Gastroesophageal sphincter (tissue), 3 donors: ENCODE results near the gene KCNN4.

Source experiments
- EP300 ChIP-seq: sonication (generic); formaldehyde crosslinking; IDR thresholded peaks from one replicate; pipeline ENCODE4 v1.6.1; 2017; ENCODE audit warnings: antibody characterized with exemption, mild to moderate bottlenecking
- POLR2A ChIP-seq, 2 donors: fragments of 450-650 bp; IDR thresholded peaks; one replicate each; pipeline ENCODE4 v1.6.1; 2017; ENCODE audit warnings: antibody characterized with exemption in 2 of 2, mild to moderate bottlenecking in 2 of 2, moderate library complexity in 1 of 2
- POLR2AphosphoS5 ChIP-seq: sonication (generic); formaldehyde crosslinking; IDR thresholded peaks from one replicate; pipeline ENCODE4 v1.6.1; 2017; ENCODE audit warnings: antibody characterized with exemption
- TF ChIP-seq, protein P1 (sequence below), 4 experiments: fragments of 200-600 bp in 2 of 4; fragments of 450-650 bp in 2 of 4; sonication (generic) in 1 of 4; IDR thresholded peaks; one replicate each; pipeline ENCODE4 v1.5.1; 2017 to 2019; ENCODE audit warnings: antibody characterized with exemption in 4 of 4, mild to moderate bottlenecking in 2 of 4, moderate library complexity in 2 of 4

GRCh38 chr19:43767316-43767715, 13.5 kb downstream of the KCNN4 start:
- TF ChIP-seq POLR2A (IDR thresholded peaks at IDR 0.05): no peak
- TF ChIP-seq, protein P1, sequence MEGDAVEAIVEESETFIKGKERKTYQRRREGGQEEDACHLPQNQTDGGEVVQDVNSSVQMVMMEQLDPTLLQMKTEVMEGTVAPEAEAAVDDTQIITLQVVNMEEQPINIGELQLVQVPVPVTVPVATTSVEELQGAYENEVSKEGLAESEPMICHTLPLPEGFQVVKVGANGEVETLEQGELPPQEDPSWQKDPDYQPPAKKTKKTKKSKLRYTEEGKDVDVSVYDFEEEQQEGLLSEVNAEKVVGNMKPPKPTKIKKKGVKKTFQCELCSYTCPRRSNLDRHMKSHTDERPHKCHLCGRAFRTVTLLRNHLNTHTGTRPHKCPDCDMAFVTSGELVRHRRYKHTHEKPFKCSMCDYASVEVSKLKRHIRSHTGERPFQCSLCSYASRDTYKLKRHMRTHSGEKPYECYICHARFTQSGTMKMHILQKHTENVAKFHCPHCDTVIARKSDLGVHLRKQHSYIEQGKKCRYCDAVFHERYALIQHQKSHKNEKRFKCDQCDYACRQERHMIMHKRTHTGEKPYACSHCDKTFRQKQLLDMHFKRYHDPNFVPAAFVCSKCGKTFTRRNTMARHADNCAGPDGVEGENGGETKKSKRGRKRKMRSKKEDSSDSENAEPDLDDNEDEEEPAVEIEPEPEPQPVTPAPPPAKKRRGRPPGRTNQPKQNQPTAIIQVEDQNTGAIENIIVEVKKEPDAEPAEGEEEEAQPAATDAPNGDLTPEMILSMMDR (IDR thresholded peaks at IDR 0.05): no peak
- no peak for TF ChIP-seq EP300
- TF ChIP-seq POLR2AphosphoS5: no peak
